GM21528 (cell line): ENCODE results near the gene TNFRSF1A.
A peak's percentile ranks its signal among the peaks of the same experiment; 100 is the strongest.
"Not testable (repeated sequence)": the region's sequence is repeated elsewhere in the genome, so short reads cannot be mapped to it uniquely, and the experiment has no call there.

ENCODE experiments used
- ATAC-seq: cut with Tn5 transposase; IDR thresholded peaks from one replicate; pipeline ENCODE4 v1.9.1; 2021; ENCODE audit warnings: mild to moderate bottlenecking, moderate library complexity; ENCODE audit not compliant: unreplicated experiment, low FRiP score

TNFRSF1A gene

GRCh38 chr12:6338536-6338935 lies 3.3 kb downstream of the TNFRSF1A start:
- ATAC-seq, result not testable (repeated sequence)

GRCh38 chr12:6337958-6338433 lies 3.9 kb downstream of the TNFRSF1A start:
- ATAC-seq, result no peak

- peak; percentile 39 for ATAC-seq
These were observed 4.7 kb downstream of the TNFRSF1A start for GRCh38 chr12:6336889-6337853.

- ATAC-seq, result peak; percentile 3
These were observed 5.6 kb downstream of the TNFRSF1A start for GRCh38 chr12:6336079-6336888.

- ATAC-seq, result peak; percentile 51
These were observed 6.3 kb downstream of the TNFRSF1A start for GRCh38 chr12:6335451-6336078.

- no peak for ATAC-seq
These were observed 6.9 kb downstream of the TNFRSF1A start for GRCh38 chr12:6334940-6335450.

GRCh38 chr12:6334359-6334758 lies 7.5 kb downstream of the TNFRSF1A start:
- no peak for ATAC-seq

- ATAC-seq, result no peak
These were observed 8.3 kb downstream of the TNFRSF1A start for GRCh38 chr12:6333566-6333965.

GRCh38 chr12:6333029-6333428 lies 8.8 kb downstream of the TNFRSF1A start:
- ATAC-seq, result no peak

- no peak for ATAC-seq
These were observed 9.4 kb downstream of the TNFRSF1A start for GRCh38 chr12:6332459-6332858.

GRCh38 chr12:6330999-6331714 lies 10.7 kb downstream of the TNFRSF1A start:
- no peak for ATAC-seq

- no peak for ATAC-seq
These were observed 11.7 kb downstream of the TNFRSF1A start for GRCh38 chr12:6330192-6330591.

GRCh38 chr12:6329703-6330064 lies 12.2 kb downstream of the TNFRSF1A start:
- no peak for ATAC-seq

- no peak for ATAC-seq
These were observed 12.8 kb downstream of the TNFRSF1A start for GRCh38 chr12:6328945-6329702.

- no peak for ATAC-seq
These were observed 13.7 kb downstream of the TNFRSF1A start for GRCh38 chr12:6328045-6328779.

- ATAC-seq, result no peak
These were observed 14.4 kb downstream of the TNFRSF1A start for GRCh38 chr12:6327229-6328041.

GRCh38 chr12:6326316-6327228 lies 15.3 kb downstream of the TNFRSF1A start:
- ATAC-seq, result no peak
